GM23338 (cell line): ENCODE measurements around the gene ATP1B2. TPM values are rescaled to one million over a fixed set of nuclear protein-coding genes. Genes with fewer than 3 reads are reported as not detected.
A peak's percentile ranks its signal among the peaks of the same experiment; 100 is the strongest.

Experiments used
- ATAC-seq: fragments of 200-7000 bp; cut with Tn5 transposase; 3 replicates; pipeline ENCODE4 v1.9.1; 2020
- DNase-seq: peaks from one replicate; pipeline ENCODE4 v3.0.0-alpha.2; 2015; ENCODE audit warnings: low spot score
- H2AFZ ChIP-seq: fragments of 200-600 bp; sonication (generic); 2 replicates; pipeline ENCODE4 v1.8.0; 2016; ENCODE audit warnings: antibody characterized with exemption, mild to moderate bottlenecking, moderate library complexity
- H3F3A ChIP-seq: fragments of 200-600 bp; sonication (generic); replicated peaks from 2 replicates; pipeline ENCODE4 v1.8.0; 2017; ENCODE audit warnings: antibody characterized with exemption, mixed run types, low read depth
- H3K27ac ChIP-seq: fragments of 200-600 bp; sonication (generic); 2 replicates; pipeline ENCODE4 v1.6.1; 2016; ENCODE audit warnings: low read depth
- H3K27me3 ChIP-seq: fragments of 200-600 bp; sonication (generic); 2 replicates; pipeline ENCODE4 v1.8.0; 2016; ENCODE audit warnings: mild to moderate bottlenecking, mixed run types, moderate library complexity; ENCODE audit not compliant: insufficient read depth
- H3K36me3 ChIP-seq: fragments of 200-600 bp; sonication (generic); 2 replicates; pipeline ENCODE4 v1.8.0; 2016; ENCODE audit warnings: mild to moderate bottlenecking; ENCODE audit not compliant: insufficient read depth
- H3K4me1 ChIP-seq: fragments of 200-600 bp; sonication (generic); 2 replicates; pipeline ENCODE4 v1.8.0; 2016; ENCODE audit warnings: mild to moderate bottlenecking, moderate library complexity; ENCODE audit not compliant: insufficient read depth
- H3K4me2 ChIP-seq: fragments of 200-600 bp; sonication (generic); 2 replicates; pipeline ENCODE4 v1.7.1; 2017; ENCODE audit warnings: mixed run types
- H3K4me3 ChIP-seq: fragments of 200-600 bp; sonication (generic); 2 replicates; pipeline ENCODE4 v1.6.1; 2016; ENCODE audit warnings: mixed run types
- H3K79me2 ChIP-seq: fragments of 200-600 bp; sonication (generic); replicated peaks from 2 replicates; pipeline ENCODE4 v1.8.0; 2017; ENCODE audit warnings: mild to moderate bottlenecking; ENCODE audit not compliant: insufficient read depth
- H3K9me2 ChIP-seq: fragments of 200-600 bp; sonication (generic); 2 replicates; pipeline ENCODE4 v1.8.0; 2017; ENCODE audit not compliant: insufficient read depth
- H4K20me1 ChIP-seq: fragments of 200-600 bp; sonication (generic); replicated peaks from 2 replicates; pipeline ENCODE4 v1.8.0; 2017; ENCODE audit warnings: mild to moderate bottlenecking; ENCODE audit not compliant: insufficient read depth
- H3K27ac Mint-ChIP-seq: 2 replicates; pipeline ENCODE4 v1.8.0; 2020; ENCODE audit warnings: inconsistent platforms, mild to moderate bottlenecking, moderate library complexity, mixed read lengths
- H3K27me3 Mint-ChIP-seq: 3 replicates; pipeline ENCODE4 v1.8.0; 2022; ENCODE audit warnings: low read depth, mild to moderate bottlenecking, moderate library complexity, mixed read lengths, inconsistent platforms; ENCODE audit not compliant: insufficient read depth, poor library complexity
- H3K36me3 Mint-ChIP-seq: 3 replicates; pipeline ENCODE4 v1.8.0; 2021; ENCODE audit warnings: low read depth, mild to moderate bottlenecking, inconsistent platforms, moderate library complexity, mixed read lengths
- H3K4me1 Mint-ChIP-seq: 3 replicates; pipeline ENCODE4 v1.8.0; 2020; ENCODE audit warnings: mild to moderate bottlenecking, inconsistent platforms, mixed read lengths
- H3K4me3 Mint-ChIP-seq: 3 replicates; pipeline ENCODE4 v1.8.0; 2021; ENCODE audit warnings: moderate library complexity, mild to moderate bottlenecking, inconsistent platforms, mixed read lengths
- H3K9me3 Mint-ChIP-seq: 3 replicates; pipeline ENCODE4 v1.8.0; 2020; ENCODE audit warnings: moderate library complexity, mild to moderate bottlenecking, inconsistent platforms, mixed read lengths
- CREB1 ChIP-seq: fragments of 250-450 bp; sonication (Bioruptor Pico); IDR thresholded peaks from 2 replicates; pipeline ENCODE4 v1.5.0; 2020; ENCODE audit warnings: low read depth, mild to moderate bottlenecking, moderate library complexity
- ETS1 ChIP-seq: IDR thresholded peaks from 2 replicates; pipeline ENCODE4 v1.6.1; 2016; ENCODE audit warnings: antibody characterized with exemption
- EZH2 ChIP-seq: fragments of 200-600 bp; sonication (generic); IDR thresholded peaks from one replicate; pipeline ENCODE4 v1.8.0; 2017; ENCODE audit warnings: antibody characterized with exemption, mild to moderate bottlenecking, low read depth; ENCODE audit not compliant: unreplicated experiment
- EZH2phosphoT487 ChIP-seq: fragments of 200-600 bp; sonication (generic); IDR thresholded peaks from one replicate; pipeline ENCODE4 v1.8.1; 2018; ENCODE audit warnings: antibody characterized with exemption; ENCODE audit not compliant: unreplicated experiment
- JUNB ChIP-seq: IDR thresholded peaks from one replicate; pipeline ENCODE4 v1.6.1; 2016; ENCODE audit warnings: antibody characterized with exemption; ENCODE audit not compliant: unreplicated experiment
- NANOG ChIP-seq: IDR thresholded peaks from 2 replicates; pipeline ENCODE4 v1.6.1; 2016; ENCODE audit warnings: antibody characterized with exemption, borderline replicate concordance
- POLR2AphosphoS5 ChIP-seq: IDR thresholded peaks from 2 replicates; pipeline ENCODE4 v1.6.1; 2016; ENCODE audit warnings: antibody characterized with exemption, low read depth
- STAT1 ChIP-seq: IDR thresholded peaks from one replicate; pipeline ENCODE4 v1.6.1; 2016; ENCODE audit warnings: antibody characterized with exemption; ENCODE audit not compliant: unreplicated experiment
- ZNF114 ChIP-seq: fragments of 250-450 bp; sonication (Bioruptor Pico); IDR thresholded peaks from 2 replicates; pipeline ENCODE4 v1.5.0; 2020; ENCODE audit warnings: mild to moderate bottlenecking, moderate library complexity
- ZNF331 ChIP-seq: fragments of 250-450 bp; sonication (Bioruptor Pico); IDR thresholded peaks from 2 replicates; pipeline ENCODE4 v1.5.0; 2020; ENCODE audit warnings: low read depth, mild to moderate bottlenecking, moderate library complexity
- ZNF462 ChIP-seq: fragments of 250-450 bp; sonication (Bioruptor Pico); IDR thresholded peaks from 2 replicates; pipeline ENCODE4 v1.5.0; 2020; ENCODE audit warnings: mild to moderate bottlenecking, moderate library complexity
- polyA plus RNA-seq: library from polyadenylated mRNA; unstranded; fragments of >200 nt; fragmentation: Nextera tagmentation; extraction: Ambion mirVana; gene quantifications from 2 replicates; pipeline ENCODE4 v1.2.1, GENCODE V29; 2016
- total RNA-seq: library from RNA; depleted of rRNA; stranded (reverse); fragments of >200 nt; shearing (Covaris generic); gene quantifications from 2 replicates; pipeline ENCODE4 v1.2.3, GENCODE V29; 2014
- TF ChIP-seq, protein P1 (sequence below), 2 experiments: fragments of 200-600 bp in 1 of 2; sonication (generic) in 1 of 2; conservative IDR thresholded peaks; 2 replicates each; pipeline versions ENCODE4 v1.5.1 to v1.6.1; 2016 to 2017; ENCODE audit warnings: antibody characterized with exemption in 2 of 2, low read depth in 2 of 2, mild to moderate bottlenecking in 2 of 2, moderate library complexity in 1 of 2
- TF ChIP-seq, protein P2 (sequence below): IDR thresholded peaks from one replicate; pipeline ENCODE4 v1.6.1; 2018; ENCODE audit warnings: antibody characterized with exemption; ENCODE audit not compliant: unreplicated experiment

ATP1B2 gene
- total and polyA plus RNA-seq, 2 experiments from 2014 or later, result 14.9 to 33.1 TPM

DNA sequence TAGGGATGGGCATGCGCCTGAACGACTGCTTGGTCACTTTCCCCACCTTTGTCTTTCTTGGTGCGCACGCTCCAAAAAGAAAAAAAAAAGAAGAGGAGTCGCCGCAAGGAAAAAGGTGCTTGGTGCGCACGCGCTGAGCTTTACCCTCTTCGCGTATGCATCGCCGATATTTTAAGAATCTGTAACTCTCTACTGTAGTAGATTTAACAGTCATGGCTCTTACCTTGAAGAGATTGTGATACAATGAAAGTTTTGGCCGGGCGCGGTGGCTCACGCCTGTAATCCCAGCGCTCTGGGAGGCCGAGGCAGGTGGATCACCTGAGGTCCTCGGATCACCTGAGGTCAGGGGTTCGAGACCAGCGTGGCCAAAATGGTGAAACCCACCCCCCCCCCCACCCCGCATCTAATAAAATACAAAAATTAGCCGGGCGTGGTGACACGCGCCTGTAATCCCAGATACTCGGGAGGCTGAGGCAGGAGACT is 35.4 kb upstream of the ATP1B2 start:
- peak overlapping the region; percentile 19 for H3K4me2 ChIP-seq
- ATAC-seq, result no peak
- no peaks in the 10 kb centered on the region; the same call in 2 of the 3 replicates for H3K9me3 Mint-ChIP-seq

More for the DNA sequence above, 35.4 kb upstream of the ATP1B2 start:
- no peaks in the 10 kb centered on the region for H3K9me2 ChIP-seq
- DNase-seq, result no peak
- peaks cover 23% of the 10 kb centered on the region; the same call in 1 of the 2 replicates for H3F3A ChIP-seq
- H3K4me3 ChIP-seq, result peak overlapping the region; percentile 37
- Mint-ChIP-seq H3K4me1 (peaks cover 17% of the 10 kb centered on the region), H3K27ac (peak overlapping the region; percentile 98), H3K4me3 (peak overlapping the region; percentile 75), H3K27me3 (peaks cover 10% of the 10 kb centered on the region), H3K36me3 (peaks cover 14% of the 10 kb centered on the region)
- no peaks in the 10 kb centered on the region; the same call in 1 of the 2 replicates for H3K27me3 ChIP-seq
- H2AFZ ChIP-seq, result peak overlapping the region; percentile 74; the same call in 1 of the 2 replicates
- TF ChIP-seq NANOG (no peak), ZNF462 (CRISPR knock-in tag) (no peak), JUNB (no peak), ZNF114 (no peak), POLR2AphosphoS5 (no peak; the same call in none of the 2 replicates), ETS1 (no peak), STAT1 (no peak), EZH2 (no peak), CREB1 (CRISPR knock-in tag) (no peak), ZNF331 (no peak), EZH2phosphoT487 (no peak)
- TF ChIP-seq, protein P1, sequence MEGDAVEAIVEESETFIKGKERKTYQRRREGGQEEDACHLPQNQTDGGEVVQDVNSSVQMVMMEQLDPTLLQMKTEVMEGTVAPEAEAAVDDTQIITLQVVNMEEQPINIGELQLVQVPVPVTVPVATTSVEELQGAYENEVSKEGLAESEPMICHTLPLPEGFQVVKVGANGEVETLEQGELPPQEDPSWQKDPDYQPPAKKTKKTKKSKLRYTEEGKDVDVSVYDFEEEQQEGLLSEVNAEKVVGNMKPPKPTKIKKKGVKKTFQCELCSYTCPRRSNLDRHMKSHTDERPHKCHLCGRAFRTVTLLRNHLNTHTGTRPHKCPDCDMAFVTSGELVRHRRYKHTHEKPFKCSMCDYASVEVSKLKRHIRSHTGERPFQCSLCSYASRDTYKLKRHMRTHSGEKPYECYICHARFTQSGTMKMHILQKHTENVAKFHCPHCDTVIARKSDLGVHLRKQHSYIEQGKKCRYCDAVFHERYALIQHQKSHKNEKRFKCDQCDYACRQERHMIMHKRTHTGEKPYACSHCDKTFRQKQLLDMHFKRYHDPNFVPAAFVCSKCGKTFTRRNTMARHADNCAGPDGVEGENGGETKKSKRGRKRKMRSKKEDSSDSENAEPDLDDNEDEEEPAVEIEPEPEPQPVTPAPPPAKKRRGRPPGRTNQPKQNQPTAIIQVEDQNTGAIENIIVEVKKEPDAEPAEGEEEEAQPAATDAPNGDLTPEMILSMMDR (conservative IDR thresholded peaks at IDR 0.05; ENCODE audit: low read depth in 2 of 2), result no peak
- TF ChIP-seq, protein P2, sequence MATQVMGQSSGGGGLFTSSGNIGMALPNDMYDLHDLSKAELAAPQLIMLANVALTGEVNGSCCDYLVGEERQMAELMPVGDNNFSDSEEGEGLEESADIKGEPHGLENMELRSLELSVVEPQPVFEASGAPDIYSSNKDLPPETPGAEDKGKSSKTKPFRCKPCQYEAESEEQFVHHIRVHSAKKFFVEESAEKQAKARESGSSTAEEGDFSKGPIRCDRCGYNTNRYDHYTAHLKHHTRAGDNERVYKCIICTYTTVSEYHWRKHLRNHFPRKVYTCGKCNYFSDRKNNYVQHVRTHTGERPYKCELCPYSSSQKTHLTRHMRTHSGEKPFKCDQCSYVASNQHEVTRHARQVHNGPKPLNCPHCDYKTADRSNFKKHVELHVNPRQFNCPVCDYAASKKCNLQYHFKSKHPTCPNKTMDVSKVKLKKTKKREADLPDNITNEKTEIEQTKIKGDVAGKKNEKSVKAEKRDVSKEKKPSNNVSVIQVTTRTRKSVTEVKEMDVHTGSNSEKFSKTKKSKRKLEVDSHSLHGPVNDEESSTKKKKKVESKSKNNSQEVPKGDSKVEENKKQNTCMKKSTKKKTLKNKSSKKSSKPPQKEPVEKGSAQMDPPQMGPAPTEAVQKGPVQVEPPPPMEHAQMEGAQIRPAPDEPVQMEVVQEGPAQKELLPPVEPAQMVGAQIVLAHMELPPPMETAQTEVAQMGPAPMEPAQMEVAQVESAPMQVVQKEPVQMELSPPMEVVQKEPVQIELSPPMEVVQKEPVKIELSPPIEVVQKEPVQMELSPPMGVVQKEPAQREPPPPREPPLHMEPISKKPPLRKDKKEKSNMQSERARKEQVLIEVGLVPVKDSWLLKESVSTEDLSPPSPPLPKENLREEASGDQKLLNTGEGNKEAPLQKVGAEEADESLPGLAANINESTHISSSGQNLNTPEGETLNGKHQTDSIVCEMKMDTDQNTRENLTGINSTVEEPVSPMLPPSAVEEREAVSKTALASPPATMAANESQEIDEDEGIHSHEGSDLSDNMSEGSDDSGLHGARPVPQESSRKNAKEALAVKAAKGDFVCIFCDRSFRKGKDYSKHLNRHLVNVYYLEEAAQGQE, result no peak
- no peak overlapping the region for H3K27ac ChIP-seq
- H4K20me1 ChIP-seq, result peaks cover 31% of the 10 kb centered on the region
- H3K4me1 ChIP-seq, result peaks cover 26% of the 10 kb centered on the region
- no peaks in the 10 kb centered on the region for H3K36me3 ChIP-seq
- peaks cover 39% of the 10 kb centered on the region for H3K79me2 ChIP-seq
